HS-27A (cell line): ENCODE data around the gene PIEZO1.

Source experiments
- DNase-seq: peaks from one replicate; pipeline ENCODE4 v3.0.0-alpha.2; 2012; ENCODE audit warnings: low read depth, missing footprints

The PIEZO1 gene

GRCh38 chr16:88769617-88770460, 15.2 kb downstream of the PIEZO1 start:
- DNase-seq, result no peak

GRCh38 chr16:88768071-88768783, 16.8 kb downstream of the PIEZO1 start:
- no peak for DNase-seq

GRCh38 chr16:88767546-88768070, 17.4 kb downstream of the PIEZO1 start:
- DNase-seq, result no peak

- no peak for DNase-seq
These were observed 18.0 kb downstream of the PIEZO1 start for GRCh38 chr16:88766975-88767374.

- DNase-seq, result no peak
These were observed 20.1 kb downstream of the PIEZO1 start for GRCh38 chr16:88764913-88765349.

GRCh38 chr16:88764080-88764479, 20.9 kb downstream of the PIEZO1 start:
- DNase-seq, result no peak

GRCh38 chr16:88763502-88764053, 21.4 kb downstream of the PIEZO1 start:
- no peak for DNase-seq

GRCh38 chr16:88762941-88763340, 22.1 kb downstream of the PIEZO1 start:
- DNase-seq, result no peak

- no peak for DNase-seq
These were observed 22.7 kb downstream of the PIEZO1 start for GRCh38 chr16:88762258-88762870.

- no peak for DNase-seq
These were observed 23.2 kb downstream of the PIEZO1 start for GRCh38 chr16:88761830-88762229.

- no peak for DNase-seq
These were observed 23.9 kb downstream of the PIEZO1 start for GRCh38 chr16:88761143-88761534.

GRCh38 chr16:88760424-88761142, 24.4 kb downstream of the PIEZO1 start:
- DNase-seq, result no peak

- no peak for DNase-seq
These were observed 25.1 kb downstream of the PIEZO1 start for GRCh38 chr16:88759976-88760350.

- no peak for DNase-seq
These were observed 25.6 kb downstream of the PIEZO1 start for GRCh38 chr16:88759245-88759975.

- DNase-seq, result no peak
These were observed 26.1 kb downstream of the PIEZO1 start for GRCh38 chr16:88758944-88759244.

GRCh38 chr16:88758227-88758943, 26.6 kb downstream of the PIEZO1 start:
- DNase-seq, result no peak

GRCh38 chr16:88755745-88756443, 29.1 kb downstream of the PIEZO1 start:
- DNase-seq, result no peak

GRCh38 chr16:88754912-88755744, 29.9 kb downstream of the PIEZO1 start:
- DNase-seq, result no peak
